Cardiac fibroblast (primary cell): Measurements from ENCODE around the gene IL5RA.
A peak's percentile ranks its signal among the peaks of the same experiment; 100 is the strongest.

ENCODE experiments used
- DNase-seq, 2 donors: peaks; one replicate each; pipeline versions ENCODE4 v3.0.0 to v3.0.0-alpha.2; 2010; ENCODE audit warnings: low read depth in 2 of 2
- H3K4me3 ChIP-seq, 2 donors: replicated peaks in 1 of 2; 1 replicate in 1 of 2; 2 replicates in 1 of 2; pipeline ENCODE4 v1.5.1; 2011; ENCODE audit warnings: low read depth in 2 of 2, low read length in 2 of 2, mild to moderate bottlenecking in 2 of 2, moderate library complexity in 1 of 2
- CTCF ChIP-seq: IDR thresholded peaks from one replicate; pipeline ENCODE4 v1.5.1; 2011; ENCODE audit warnings: low read depth, mild to moderate bottlenecking, low read length, inconsistent platforms

The IL5RA gene

GRCh38 chr3:3068358-3068881 is 41.8 kb downstream of the IL5RA start:
- DNase-seq = no peak
- no peak for TF ChIP-seq CTCF
- H3K4me3 ChIP-seq = no peak overlapping the region

- H3K4me3 ChIP-seq = no peak overlapping the region
- no peak for DNase-seq
- no peak for TF ChIP-seq CTCF
These were observed 43.3 kb downstream of the IL5RA start for GRCh38 chr3:3066910-3067309.

- no peak for TF ChIP-seq CTCF
These were observed 43.8 kb downstream of the IL5RA start for GRCh38 chr3:3066378-3066777.

GRCh38 chr3:3065876-3066275 is 44.3 kb downstream of the IL5RA start:
- H3K4me3 ChIP-seq = no peak overlapping the region
- DNase-seq = peak; percentile 0 to 10
- TF ChIP-seq CTCF = no peak

More at GRCh38 chr3:3066378-3066777, 43.8 kb downstream of the IL5RA start:
- no peak for DNase-seq
- H3K4me3 ChIP-seq = no peak overlapping the region

- TF ChIP-seq CTCF = no peak
These were observed 45.9 kb downstream of the IL5RA start for GRCh38 chr3:3064297-3064696.

GRCh38 chr3:3059645-3060044 is 50.5 kb downstream of the IL5RA start:
- TF ChIP-seq CTCF = no peak
- no peak for DNase-seq
- H3K4me3 ChIP-seq = no peak overlapping the region

More at GRCh38 chr3:3064297-3064696, 45.9 kb downstream of the IL5RA start:
- DNase-seq = no peak
- H3K4me3 ChIP-seq = no peak overlapping the region

- DNase-seq = peak in 1 of 2 donors; percentile 21
- no peak for TF ChIP-seq CTCF
- no peak overlapping the region for H3K4me3 ChIP-seq
These were observed 56.2 kb downstream of the IL5RA start for GRCh38 chr3:3053974-3054373.
